Activated T-cell treated with anti-CD3 and anti-CD28 coated beads for 48 hours (primary cell): ENCODE measurements around the gene CCDC171.
"Not testable (repeated sequence)": the region's sequence is repeated elsewhere in the genome, so short reads cannot be mapped to it uniquely, and the experiment has no call there.

Experiments used
- DNase-seq: peaks from one replicate; pipeline ENCODE4 v3.0.0-alpha.2; 2020; ENCODE audit warnings: low read depth

CCDC171 gene

DNA sequence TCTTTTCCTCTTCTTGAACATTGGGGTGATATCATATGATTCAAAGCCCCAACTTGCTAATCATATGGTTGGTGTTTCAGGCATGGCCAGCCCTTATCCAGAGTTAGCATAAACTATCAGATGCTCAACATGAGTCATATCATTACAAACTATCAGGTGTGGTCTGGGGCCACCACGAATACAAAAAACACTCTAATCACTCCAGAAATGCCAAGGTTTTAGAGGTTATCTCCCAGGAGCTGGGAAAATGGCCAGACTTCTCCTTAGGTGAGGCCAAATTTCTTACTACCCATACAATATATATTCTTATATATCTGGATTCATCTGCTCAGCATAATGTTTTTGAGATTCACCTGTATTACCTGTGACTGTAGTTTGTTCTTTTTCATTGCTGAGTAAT is 210.5 kb downstream of the CCDC171 start:
- DNase-seq: no peak

DNA sequence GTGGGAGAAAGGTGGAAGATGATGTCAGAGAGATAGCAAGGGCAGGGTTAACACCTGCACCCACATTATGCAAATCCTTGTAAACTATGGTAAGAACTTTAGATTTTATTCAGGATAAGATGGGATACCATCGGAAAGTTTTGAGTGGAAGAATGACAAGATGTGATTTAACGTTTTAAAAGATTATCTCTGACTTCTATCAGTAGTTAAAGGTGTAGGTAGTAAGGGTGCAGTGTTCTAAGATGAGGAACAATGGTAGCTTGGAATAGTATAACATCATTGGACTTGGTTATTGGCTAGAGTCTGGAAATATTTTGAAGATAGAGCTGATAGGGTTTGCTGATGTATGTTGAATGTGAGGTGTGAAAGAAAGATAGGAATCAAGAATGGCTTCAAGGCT is 211.3 kb downstream of the CCDC171 start:
- no peak for DNase-seq

DNA sequence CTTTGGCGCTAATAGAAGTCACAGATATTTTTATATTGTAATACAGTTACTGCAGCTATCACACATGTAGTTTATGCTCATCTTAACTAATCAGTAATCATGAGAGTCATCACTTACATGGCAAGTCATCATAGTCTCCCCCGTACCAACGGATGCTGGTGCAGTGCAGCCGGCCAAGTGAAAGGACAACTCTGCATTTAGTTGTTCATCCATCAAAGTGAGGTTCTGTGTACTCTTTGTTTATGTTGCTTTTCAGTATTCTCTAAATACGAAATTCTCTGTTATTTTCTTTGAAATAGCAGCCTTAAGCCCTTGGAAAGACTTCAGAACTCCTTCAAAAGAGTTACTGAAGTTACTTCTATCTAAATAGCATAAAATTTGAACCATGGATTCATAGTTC is 216.7 kb downstream of the CCDC171 start:
- DNase-seq: no peak

GRCh38 chr9:15778861-15779260 is 226.0 kb downstream of the CCDC171 start:
- DNase-seq: no peak

GRCh38 chr9:15782106-15782505 is 229.3 kb downstream of the CCDC171 start:
- no peak for DNase-seq

GRCh38 chr9:15785584-15785983 is 232.7 kb downstream of the CCDC171 start:
- DNase-seq: no peak

GRCh38 chr9:15786616-15787015 is 233.8 kb downstream of the CCDC171 start:
- no peak for DNase-seq

GRCh38 chr9:15810219-15810899 is 257.5 kb downstream of the CCDC171 start:
- DNase-seq: not testable (repeated sequence)

GRCh38 chr9:15813076-15813475 is 260.2 kb downstream of the CCDC171 start:
- DNase-seq: no peak

DNA sequence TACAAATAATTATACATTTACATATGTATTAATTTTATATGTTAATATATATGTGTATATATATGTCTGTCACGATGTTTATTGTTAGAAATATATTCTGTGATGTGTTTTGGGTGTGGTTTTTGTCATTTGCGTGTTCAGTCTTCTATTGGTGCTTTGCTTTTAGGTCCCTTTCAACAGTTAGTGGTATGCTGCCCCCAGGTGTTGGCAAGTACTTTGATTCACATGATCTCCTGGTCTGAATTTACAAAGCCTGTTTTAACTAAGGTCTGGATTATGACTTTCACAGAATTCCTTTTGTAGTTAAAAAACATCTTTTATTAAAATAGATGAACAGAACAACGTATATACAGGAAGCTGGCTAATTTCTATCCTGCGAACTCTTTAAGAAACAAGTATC is 271.5 kb downstream of the CCDC171 start:
- no peak for DNase-seq

- DNase-seq: no peak
These were observed 278.5 kb downstream of the CCDC171 start for GRCh38 chr9:15831384-15831783.

DNA sequence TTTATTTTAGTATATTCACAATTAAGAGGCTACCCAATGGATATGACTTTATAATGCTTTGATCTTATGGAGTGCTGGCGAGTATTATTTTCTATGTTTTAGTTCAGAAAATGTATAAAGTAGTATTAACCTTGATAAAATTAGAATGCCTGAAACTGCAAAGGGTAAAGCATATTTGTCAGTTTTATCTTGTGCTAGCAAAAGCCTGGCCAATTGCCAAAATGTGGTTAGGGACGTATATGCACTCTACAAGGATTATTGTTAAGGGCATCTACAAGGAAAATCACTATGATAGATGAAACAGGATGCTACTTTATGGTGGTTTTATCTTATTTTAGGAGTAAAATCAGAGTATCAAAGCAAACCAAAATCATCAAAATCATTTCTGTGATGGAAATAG is 281.7 kb downstream of the CCDC171 start:
- no peak for DNase-seq

DNA sequence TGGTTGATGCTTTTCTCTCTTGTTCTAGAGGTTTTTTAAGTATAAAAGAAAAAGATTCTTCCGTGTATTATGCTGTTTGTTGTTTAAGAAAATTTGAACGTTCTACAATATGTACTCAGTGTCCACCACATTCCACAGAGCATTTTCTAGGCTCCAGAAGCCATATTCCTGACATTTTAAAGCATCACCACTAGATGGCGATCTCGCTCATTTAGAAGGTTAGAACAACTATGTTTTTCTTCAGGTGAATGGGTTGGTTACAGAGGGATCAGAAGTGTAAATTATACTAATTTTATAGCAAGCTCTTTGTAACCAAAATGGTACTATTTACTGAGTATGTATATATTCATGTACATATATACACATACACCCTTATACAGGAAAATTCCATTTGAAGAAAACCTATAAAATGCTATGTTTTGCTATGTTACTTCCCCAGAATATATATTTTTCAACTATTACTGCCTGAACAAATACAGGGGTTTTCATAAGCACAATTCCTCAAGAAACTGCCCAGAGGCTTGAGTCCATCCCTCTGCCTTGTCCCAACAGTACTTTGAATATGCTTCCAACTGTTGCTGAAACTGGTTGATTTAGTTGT is 284.3 kb downstream of the CCDC171 start:
- no peak for DNase-seq

- no peak for DNase-seq
These were observed 289.2 kb downstream of the CCDC171 start for GRCh38 chr9:15842051-15842450.

DNA sequence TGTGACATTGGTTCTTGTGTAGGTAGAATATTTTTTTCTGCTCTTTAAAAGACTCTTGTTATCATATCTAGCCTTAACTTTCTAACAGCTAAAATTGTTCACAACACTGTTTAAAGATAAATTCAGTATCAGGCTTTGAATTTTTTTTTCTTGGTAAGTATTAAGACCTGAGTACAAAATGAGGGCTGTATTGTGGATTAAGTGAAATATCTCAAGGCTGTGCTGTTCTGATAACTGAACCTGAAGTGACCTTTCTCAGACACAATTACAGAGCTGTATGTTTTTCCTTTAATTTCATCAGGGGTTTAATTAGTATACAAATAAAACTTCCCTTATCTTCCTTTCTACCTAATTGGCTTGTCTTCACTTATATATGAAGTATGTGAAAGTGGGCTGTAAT is 290.5 kb downstream of the CCDC171 start:
- no peak for DNase-seq

DNA sequence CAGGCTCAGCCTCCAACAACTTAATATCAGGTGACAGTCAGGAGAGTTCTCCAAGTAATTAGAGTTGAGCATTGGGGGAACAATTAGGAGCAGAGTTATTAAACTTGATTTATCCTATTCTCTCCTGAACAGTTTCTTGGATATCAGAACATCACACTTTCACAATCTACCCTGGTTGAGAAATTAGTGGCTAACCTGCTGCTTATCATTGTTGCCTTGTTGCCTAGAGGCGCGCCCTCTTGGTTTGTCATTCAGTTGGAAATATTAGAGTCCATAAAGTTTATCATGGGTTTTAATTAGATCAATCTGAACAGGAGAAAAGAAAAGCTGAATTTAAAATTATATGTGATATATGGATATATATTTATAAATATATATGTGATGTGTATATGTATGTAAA is 291.1 kb downstream of the CCDC171 start:
- DNase-seq: no peak

DNA sequence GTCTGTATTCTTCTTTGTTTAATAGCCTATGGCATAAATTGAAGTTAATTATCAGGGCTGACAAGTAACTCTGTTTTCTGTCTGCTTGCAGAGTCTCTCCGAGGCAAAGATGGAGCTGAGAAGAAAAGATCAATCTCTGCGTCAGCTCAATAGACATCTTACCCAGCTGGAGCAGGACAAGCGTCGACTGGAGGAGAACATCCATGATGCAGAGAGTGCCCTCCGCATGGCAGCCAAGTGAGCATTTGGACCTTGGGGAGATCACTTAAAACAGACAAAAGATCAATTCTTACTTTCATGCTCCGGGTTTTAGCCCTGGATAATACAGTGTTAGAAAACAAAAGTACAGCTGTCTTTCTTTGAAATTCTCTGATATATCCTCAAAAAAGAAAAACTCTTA is 293.8 kb downstream of the CCDC171 start:
- no peak for DNase-seq

GRCh38 chr9:15849871-15850270 is 297.0 kb downstream of the CCDC171 start:
- no peak for DNase-seq

GRCh38 chr9:15851766-15852165 is 298.9 kb downstream of the CCDC171 start:
- no peak for DNase-seq

DNA sequence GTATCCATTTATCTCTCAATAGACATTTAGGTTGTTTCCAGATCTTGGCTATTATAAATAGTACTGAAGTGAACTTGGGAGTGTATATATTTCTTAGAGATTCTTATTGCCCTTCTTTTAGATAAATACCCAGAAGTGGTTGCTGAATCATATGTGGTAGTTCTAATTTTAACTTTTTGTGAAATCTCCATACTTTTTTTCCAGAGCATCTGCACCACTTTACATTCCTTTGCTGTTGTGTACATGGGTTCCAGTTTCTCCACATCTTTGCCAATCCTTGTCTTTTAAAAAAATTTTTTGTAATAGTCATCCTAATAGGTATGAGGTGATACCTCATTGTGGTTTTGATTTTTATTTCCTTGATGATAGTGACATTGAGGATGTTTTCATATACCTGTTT is 303.7 kb downstream of the CCDC171 start:
- no peak for DNase-seq

- no peak for DNase-seq
These were observed 314.5 kb downstream of the CCDC171 start for GRCh38 chr9:15867334-15867733.

DNA sequence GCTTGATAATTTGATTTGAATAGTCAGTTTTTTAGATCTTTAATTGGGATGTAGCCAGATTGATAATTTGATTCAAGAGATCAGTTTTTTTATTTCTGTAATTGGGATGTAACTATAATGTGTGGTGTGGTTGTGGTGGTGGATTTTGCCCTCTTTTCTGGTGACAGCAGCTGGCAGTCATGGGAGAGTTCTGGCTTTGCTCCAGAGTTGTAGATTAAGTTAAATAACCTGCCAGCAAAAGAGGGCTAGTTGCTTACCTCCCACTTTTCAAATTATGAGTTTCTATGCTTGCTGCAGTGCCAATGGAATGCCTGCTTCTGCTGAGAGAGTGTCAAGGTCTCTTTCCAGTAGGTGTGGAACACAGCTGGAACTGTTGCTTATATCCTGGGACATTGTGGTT is 315.1 kb downstream of the CCDC171 start:
- no peak for DNase-seq

GRCh38 chr9:15873573-15874177 is 320.8 kb downstream of the CCDC171 start:
- no peak for DNase-seq

- no peak for DNase-seq
These were observed 329.5 kb downstream of the CCDC171 start for GRCh38 chr9:15882328-15882727.
